HG02884 (cell line): Measurements from ENCODE around the gene RNF38.
"Not testable (repeated sequence)": the region's sequence is repeated elsewhere in the genome, so short reads cannot be mapped to it uniquely, and the experiment has no call there.

Source experiments
- ATAC-seq: cut with Tn5 transposase; IDR thresholded peaks from one replicate; pipeline ENCODE4 v1.9.1; 2021; ENCODE audit warnings: mild to moderate bottlenecking, moderate library complexity; ENCODE audit not compliant: unreplicated experiment

Gene RNF38

DNA sequence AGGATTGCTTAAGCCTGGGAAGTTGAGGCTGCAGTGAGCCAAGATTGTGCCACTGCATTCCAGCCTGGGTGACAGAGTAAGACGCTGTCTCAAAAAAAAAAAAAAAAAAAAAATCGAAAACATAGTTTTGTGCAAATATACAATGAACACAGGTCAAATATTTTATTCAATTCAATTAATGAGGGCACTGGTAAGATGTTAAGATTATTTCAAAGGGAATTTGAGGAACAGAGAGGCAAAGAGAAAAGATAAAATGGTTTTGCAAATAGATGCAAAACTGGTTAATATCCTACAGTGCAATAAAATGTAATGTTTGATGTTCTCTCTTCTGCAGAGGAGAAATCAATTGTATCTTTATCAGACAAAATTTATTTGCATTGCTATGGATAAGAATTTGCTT, 102.3 kb downstream of the RNF38 start:
- no peak for ATAC-seq

DNA sequence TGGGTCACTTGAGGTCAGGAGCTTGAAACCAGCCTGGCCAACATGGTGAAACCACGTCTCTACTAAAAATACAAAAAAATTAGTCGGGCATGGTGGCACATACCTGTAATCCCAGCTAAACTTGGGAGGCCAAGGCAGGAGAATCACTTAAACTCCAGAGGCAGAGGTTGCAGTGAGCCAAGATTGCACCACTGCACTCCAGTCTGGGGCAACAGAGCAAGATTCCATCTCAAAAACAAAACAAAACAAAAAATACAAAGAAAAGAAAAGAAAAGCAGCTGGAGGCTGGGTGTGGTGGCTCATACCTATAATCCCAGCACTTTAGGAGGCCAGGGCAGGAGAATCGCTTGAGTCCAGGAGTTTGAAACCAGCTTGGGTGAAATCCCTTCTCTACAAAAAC, 105.1 kb downstream of the RNF38 start:
- not testable (repeated sequence) for ATAC-seq

DNA sequence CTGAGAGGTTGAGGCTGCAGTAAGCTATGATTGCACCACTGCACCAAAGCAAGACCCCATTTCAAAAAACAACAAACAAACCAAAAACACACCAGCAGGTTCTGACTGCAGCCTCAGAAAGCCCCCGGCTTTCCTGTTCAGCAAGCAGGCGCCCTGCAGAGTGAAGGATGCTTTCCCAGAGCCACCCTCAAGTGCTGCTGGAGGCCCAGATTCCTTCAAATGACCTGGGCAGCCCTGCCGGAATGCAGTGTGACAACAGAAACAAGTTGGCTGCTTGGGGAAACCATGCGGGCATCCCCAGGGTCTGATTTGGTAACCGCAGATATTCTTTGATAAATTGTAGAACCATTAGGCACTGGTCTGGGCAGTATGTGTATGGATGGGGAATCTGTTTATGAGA, 106.2 kb downstream of the RNF38 start:
- ATAC-seq, result no peak

DNA sequence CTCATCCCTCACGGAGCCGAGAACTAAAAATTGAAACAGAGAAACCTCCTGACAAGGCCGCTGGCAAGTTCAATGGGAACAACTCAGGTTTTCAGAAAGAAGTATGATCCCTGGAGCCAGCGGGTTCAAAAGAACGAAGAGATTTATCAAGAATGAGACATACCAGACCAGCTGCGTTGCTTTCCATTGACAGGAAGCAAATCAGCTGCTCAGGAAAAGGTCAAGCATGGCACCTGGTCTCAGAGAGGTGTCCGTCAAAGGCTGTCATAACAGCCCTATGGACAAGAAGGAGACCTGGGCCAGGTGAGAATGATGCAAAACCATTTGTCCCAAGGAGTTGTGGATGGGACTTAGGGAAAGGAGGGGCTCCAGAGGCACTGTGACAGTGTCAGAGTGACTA, 106.9 kb downstream of the RNF38 start:
- no peak for ATAC-seq

DNA sequence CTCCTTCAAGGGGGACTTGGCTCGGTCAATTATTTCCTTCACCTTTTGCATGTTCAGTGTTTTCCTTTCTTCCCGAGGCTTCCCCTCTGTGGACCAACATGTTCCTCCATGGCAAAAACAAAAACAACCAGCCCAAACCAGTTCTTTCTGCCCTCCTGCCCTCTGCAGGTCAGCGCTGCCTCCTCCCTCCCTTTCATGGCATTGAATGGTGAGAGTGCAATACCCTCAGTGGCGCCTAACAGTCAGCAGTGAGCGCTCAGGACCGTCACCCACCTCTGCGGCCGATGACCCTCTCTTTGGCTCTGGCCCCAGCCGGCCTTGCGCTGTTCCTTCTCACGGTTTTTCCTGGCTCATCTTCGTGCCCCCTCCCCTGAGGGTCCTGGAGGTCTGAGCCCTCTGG, 107.4 kb downstream of the RNF38 start:
- no peak for ATAC-seq

DNA sequence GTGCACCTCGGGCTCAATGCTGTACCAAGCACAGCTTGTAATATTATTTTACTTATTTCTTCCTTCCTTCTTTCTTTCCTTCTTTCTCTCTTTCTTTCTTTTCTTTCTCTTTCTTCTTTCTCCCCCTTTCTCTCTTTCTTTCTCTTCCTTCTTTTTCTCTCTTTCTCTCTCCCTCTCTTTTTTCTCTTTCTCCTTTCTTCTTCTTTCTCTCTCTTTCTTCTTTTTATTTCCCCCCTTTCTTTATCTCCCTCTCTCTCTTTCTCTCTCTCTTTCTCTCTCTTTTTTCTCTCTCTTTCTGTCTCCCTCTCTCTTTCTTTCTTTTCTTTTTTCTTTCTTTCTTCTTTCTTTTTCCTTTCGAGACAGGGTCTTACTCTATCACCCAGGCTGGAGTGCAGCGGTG, 109.1 kb downstream of the RNF38 start:
- ATAC-seq, result no peak

DNA sequence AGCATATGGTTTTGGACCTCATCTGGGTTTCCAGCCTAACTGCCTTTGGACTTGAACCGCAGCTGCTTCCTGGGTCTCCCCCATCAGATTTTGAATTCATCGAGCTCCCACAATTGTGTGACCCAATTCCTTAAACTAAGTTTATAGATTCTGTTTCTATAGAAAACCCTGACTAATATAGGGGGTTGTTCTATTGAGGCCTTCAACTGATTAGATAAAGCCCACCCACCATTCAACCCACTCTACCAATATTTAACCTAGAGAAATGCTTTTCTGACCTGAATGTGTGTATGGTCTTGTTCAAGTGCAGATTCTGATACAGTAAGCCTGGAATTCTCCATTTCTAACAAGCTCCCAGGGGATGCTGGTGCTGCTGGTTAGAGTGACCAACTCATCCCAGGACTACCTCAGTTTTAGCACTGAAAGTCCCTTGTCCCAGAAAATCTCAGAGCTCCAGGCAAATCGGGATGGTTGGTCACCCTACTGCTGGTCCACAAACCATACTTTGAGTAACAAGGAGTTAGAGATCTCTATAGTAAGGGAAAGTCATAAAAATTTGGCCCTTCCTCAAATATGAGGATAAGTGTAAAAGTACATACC, 110.1 kb downstream of the RNF38 start:
- no peak for ATAC-seq

DNA sequence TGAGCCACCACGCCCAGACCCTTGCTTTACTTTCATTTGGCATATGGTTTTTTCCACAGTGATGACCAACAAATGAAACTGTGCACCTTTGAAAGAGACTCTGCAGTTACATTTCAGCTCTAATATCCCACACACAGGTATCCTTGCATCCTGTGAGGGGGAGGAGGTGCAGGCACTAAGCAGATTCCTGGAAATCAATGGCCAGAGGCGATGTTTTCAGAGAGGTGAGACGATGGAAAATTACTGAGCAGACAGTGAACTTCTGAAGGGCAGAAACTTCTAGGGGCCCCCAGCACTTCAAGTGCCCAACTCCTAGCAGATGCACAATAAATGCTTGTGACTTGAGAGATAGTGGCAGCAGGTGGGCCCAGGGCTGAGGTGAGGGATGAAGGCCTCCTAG, 112.0 kb downstream of the RNF38 start:
- no peak for ATAC-seq
